Fibroblast of skin of right quadriceps (primary cell): ENCODE data around the gene FSD1L.
"Not testable (repeated sequence)": the region's sequence is repeated elsewhere in the genome, so short reads cannot be mapped to it uniquely, and the experiment has no call there.

Source experiments
- DNase-seq: peaks from one replicate; pipeline ENCODE4 v3.0.0-alpha.2; 2013

FSD1L gene

GRCh38 chr9:105496826-105497225 is 49.0 kb downstream of the FSD1L start:
- DNase-seq = no peak

- no peak for DNase-seq
Measured at GRCh38 chr9:105497704-105498103, 49.9 kb downstream of the FSD1L start.

GRCh38 chr9:105500108-105500766 is 52.4 kb downstream of the FSD1L start:
- no peak for DNase-seq

- no peak for DNase-seq
Measured at GRCh38 chr9:105501414-105501813, 53.6 kb downstream of the FSD1L start.

GRCh38 chr9:105502276-105502675 is 54.4 kb downstream of the FSD1L start:
- DNase-seq = peak; percentile 23

- DNase-seq = peak; percentile 20
Measured at GRCh38 chr9:105503881-105504280, 56.0 kb downstream of the FSD1L start.

- no peak for DNase-seq
Measured at GRCh38 chr9:105507096-105507790, 59.4 kb downstream of the FSD1L start.

- DNase-seq = no peak
Measured at GRCh38 chr9:105508530-105508929, 60.7 kb downstream of the FSD1L start.

- peak; percentile 82 for DNase-seq
Measured at GRCh38 chr9:105510024-105510423, 62.2 kb downstream of the FSD1L start.

- DNase-seq = no peak
Measured at GRCh38 chr9:105511446-105511845, 63.6 kb downstream of the FSD1L start.

GRCh38 chr9:105515811-105516413 is 68.1 kb downstream of the FSD1L start:
- no peak for DNase-seq

GRCh38 chr9:105519710-105520369 is 72.0 kb downstream of the FSD1L start:
- peak; percentile 19 for DNase-seq

- not testable (repeated sequence) for DNase-seq
Measured at GRCh38 chr9:105520992-105521391, 73.2 kb downstream of the FSD1L start.

GRCh38 chr9:105522618-105523385 is 75.0 kb downstream of the FSD1L start:
- DNase-seq = not testable (repeated sequence)

GRCh38 chr9:105531530-105531929 is 83.7 kb downstream of the FSD1L start:
- no peak for DNase-seq

- DNase-seq = no peak
Measured at GRCh38 chr9:105535920-105536668, 88.3 kb downstream of the FSD1L start.

GRCh38 chr9:105539452-105539851 is 91.6 kb downstream of the FSD1L start:
- no peak for DNase-seq

GRCh38 chr9:105541838-105542237 is 94.0 kb downstream of the FSD1L start:
- DNase-seq = no peak

GRCh38 chr9:105554042-105554441 is 106.2 kb downstream of the FSD1L start:
- DNase-seq = no peak

GRCh38 chr9:105557804-105558610 is 110.2 kb downstream of the FSD1L start, which contains the start of gene FKTN:
Gene FKTN (plus strand): TSS chr9:105558131. CDS start chr9:105575033, 16,902 bp downstream.
- DNase-seq = peak; percentile 84

- no peak for DNase-seq
Measured at GRCh38 chr9:105572455-105572854, 124.6 kb downstream of the FSD1L start.
